Upper lobe of right lung (tissue), 1 donor: ENCODE measurements around the gene IRGC. TPM values are rescaled to one million over a fixed set of nuclear protein-coding genes. Genes with fewer than 3 reads are reported as not detected.

Experiments used
- ATAC-seq: fragments of 200-7000 bp; cut with Tn5 transposase; one replicate; pipeline ENCODE4 v1.9.1; 2020; ENCODE audit warnings: mild to moderate bottlenecking, moderate library complexity
- DNase-seq: peaks from one replicate; pipeline ENCODE4 v3.0.0-alpha.2; 2020
- H3K27ac ChIP-seq: fragments of 200-600 bp; one replicate; pipeline ENCODE4 v1.8.0; 2022
- H3K27me3 ChIP-seq: fragments of 200-600 bp; one replicate; pipeline ENCODE4 v1.8.0; 2022; ENCODE audit warnings: mild to moderate bottlenecking
- H3K36me3 ChIP-seq: fragments of 200-600 bp; one replicate; pipeline ENCODE4 v1.8.0; 2022
- H3K4me1 ChIP-seq: fragments of 200-600 bp; one replicate; pipeline ENCODE4 v1.8.0; 2022
- H3K4me3 ChIP-seq: fragments of 200-600 bp; one replicate; pipeline ENCODE4 v1.8.0; 2022; ENCODE audit warnings: mild to moderate bottlenecking
- H3K9me3 ChIP-seq: fragments of 200-600 bp; one replicate; pipeline ENCODE4 v1.8.0; 2022
- CTCF ChIP-seq: fragments of 200-600 bp; IDR thresholded peaks from one replicate; pipeline ENCODE4 v1.8.0; 2022; ENCODE audit warnings: antibody characterized with exemption
- intact Hi-C: fragments of 100-400 bp; cut with DNase I; formaldehyde crosslinking; loops from one replicate; pipeline ENCODE4 v1.11.0; 2022
- total RNA-seq: library from RNA; stranded (reverse); fragmentation: NEBNext Ultra II Directional; extraction: Animal tissue kit (Norgen Biotek cat#: 25700); gene quantifications from one replicate; pipeline ENCODE4 v1.2.1, GENCODE V29; 2021
- donor health status: DM: no; HTN: yes; CAD: no; lungs with severe emphysema.

The IRGC gene
- total RNA-seq, 1 donor from 2014 or later, result not detected

- Histone ChIP-seq H3K27me3 (no peaks in the 10 kb centered on the region), H3K27ac (no peak overlapping the region), H3K4me3 (no peak overlapping the region), H3K9me3 (peaks cover 7% of the 10 kb centered on the region), H3K36me3 (no peaks in the 10 kb centered on the region), H3K4me1 (no peaks in the 10 kb centered on the region)
- DNase-seq (no peak), ATAC-seq (no peak)
- no peak for TF ChIP-seq CTCF
- intact Hi-C loops, result no loop called here
These were observed 4.0 kb upstream of the IRGC start for GRCh38 chr19:43711751-43712355.

GRCh38 chr19:43713208-43713607, 2.7 kb upstream of the IRGC start:
- no peak for DNase-seq
- Histone ChIP-seq H3K27me3 (no peaks in the 10 kb centered on the region), H3K4me3 (no peak overlapping the region), H3K36me3 (no peaks in the 10 kb centered on the region), H3K9me3 (peaks cover 7% of the 10 kb centered on the region), H3K27ac (no peak overlapping the region), H3K4me1 (no peaks in the 10 kb centered on the region)
- intact Hi-C loops, result no loop called here
- ATAC-seq, result no peak
- no peak for TF ChIP-seq CTCF

GRCh38 chr19:43718627-43719377, 2.9 kb downstream of the IRGC start:
- H3K27ac ChIP-seq, result no peak overlapping the region
- no peaks in the 10 kb centered on the region for H3K36me3 ChIP-seq
- H3K4me1 ChIP-seq, result no peaks in the 10 kb centered on the region
- no peaks in the 10 kb centered on the region for H3K27me3 ChIP-seq
- no peaks in the 10 kb centered on the region for H3K9me3 ChIP-seq
- no peak for ATAC-seq
- intact Hi-C loops, result no loop called here
- no peak for DNase-seq
- no peak overlapping the region for H3K4me3 ChIP-seq
- no peak for TF ChIP-seq CTCF

- TF ChIP-seq CTCF, result no peak
- ATAC-seq (no peak), DNase-seq (no peak)
- intact Hi-C loops, result no loop called here
- H3K9me3 ChIP-seq, result no peaks in the 10 kb centered on the region
- no peaks in the 10 kb centered on the region for H3K4me1 ChIP-seq
- no peak overlapping the region for H3K27ac ChIP-seq
- H3K4me3 ChIP-seq, result no peak overlapping the region
- no peaks in the 10 kb centered on the region for H3K36me3 ChIP-seq
- H3K27me3 ChIP-seq, result no peaks in the 10 kb centered on the region
These were observed 3.5 kb downstream of the IRGC start for GRCh38 chr19:43719378-43719868.

GRCh38 chr19:43719918-43720317, 4.0 kb downstream of the IRGC start:
- DNase-seq (no peak), ATAC-seq (no peak)
- Histone ChIP-seq H3K36me3 (no peaks in the 10 kb centered on the region), H3K27me3 (no peaks in the 10 kb centered on the region), H3K9me3 (no peaks in the 10 kb centered on the region), H3K4me3 (no peak overlapping the region), H3K4me1 (no peaks in the 10 kb centered on the region), H3K27ac (no peak overlapping the region)
- TF ChIP-seq CTCF, result no peak
- intact Hi-C loops, result no loop called here
